ENCODE data around the gene BAHCC1. TPM values are rescaled to one million over a fixed set of nuclear protein-coding genes. Genes with fewer than 3 reads are reported as not detected.

Gene BAHCC1
- total and polyA plus RNA-seq, 2 of the 8 experiments (the other 6 are each of a cell fraction or from before 2014, with no cell fraction given) = 0.26 to 0.58 TPM

GRCh38 chr17:81349397-81350319 lies 45.6 kb upstream of the BAHCC1 start:
- no peak overlapping the region for H2BK120ac ChIP-seq (replicated peaks; ENCODE audit: low read depth, low read length)
- no peak overlapping the region for H3K4me3 ChIP-seq (ENCODE audit: extremely low read depth in 1 of 4, insufficient read depth in 2 of 4, low read depth in 3 of 4, low read length in 4 of 4)
- no peak overlapping the region for H3K56ac ChIP-seq (replicated peaks; ENCODE audit: insufficient read length, low read depth, low read length)
- ChIA-PET POLR2A (ENCODE audit: partially characterized antibody) (interaction anchor here (0.6 kb wide), 1 partner anchor 159 kb away, joined by 3 read pairs; no protein-coding TSS in a partner anchor), CTCF (ENCODE audit: partially characterized antibody) (interaction anchor here (1.3 kb wide), 1 partner anchor 169 kb away, joined by 3 read pairs; no protein-coding TSS in a partner anchor)
- H3K36me3 ChIP-seq (ENCODE audit: control insufficient read depth in 2 of 4, insufficient read depth in 4 of 4, low read length in 3 of 4) = no peaks in the 10 kb centered on the region
- peaks cover 0 to 7% (median 3%) of the 10 kb centered on the region in 4 experiments; a peak in 3 of 7 replicates for H3K4me1 ChIP-seq (replicated peaks in 1 of 4; ENCODE audit: control insufficient read depth in 3 of 4, insufficient read depth in 4 of 4, low read length in 3 of 4)
- H4K5ac ChIP-seq (ENCODE audit: insufficient read length, low read depth, low read length) = no peak overlapping the region
- H4K91ac ChIP-seq (replicated peaks; ENCODE audit: insufficient read length, low read length) = no peak overlapping the region
- H2BK15ac ChIP-seq (ENCODE audit: low read length) = 0 out of 2 replicates have a peak overlapping the region, but pooled peaks have one; percentile 10
- H4K8ac ChIP-seq (ENCODE audit: extremely low read depth, insufficient read depth, low read length) = no peak overlapping the region
- 0 out of 2 replicates have a peak overlapping the region, but pooled peaks have one; percentile 5 for H2BK5ac ChIP-seq (ENCODE audit: low read depth, low read length)
- no peak overlapping the region for H3K18ac ChIP-seq (ENCODE audit: extremely low read depth, low read length)
- no peak overlapping the region for H2AK5ac ChIP-seq (ENCODE audit: low read depth, low read length)
- H3K79me2 ChIP-seq (ENCODE audit: control insufficient read depth in 1 of 2, insufficient read depth in 2 of 2, low read length in 2 of 2) = no peaks in the 10 kb centered on the region
- no peak overlapping the region for H3K14ac ChIP-seq (ENCODE audit: insufficient read length)
- 87% methylated on average over 27 of the region's 28 CpGs; no CpG with 5 or more reads in 1 of the 2 experiments for WGBS, 2 experiments (ENCODE audit: extremely low coverage in 1 of 2, insufficient coverage in 1 of 2, insufficient read length in 1 of 2, insufficient replicate concordance in 2 of 2, low coverage in 1 of 2, low lambda C conversion rate in 2 of 2, missing lambda C conversion rate in 1 of 2)
- DNase-seq (ENCODE audit: low read depth in 1 of 2, low spot score in 2 of 2) (no peak), FAIRE-seq (no peak)
- H3K27ac ChIP-seq (ENCODE audit: low read depth, low read length) = no peak overlapping the region
- no peaks in the 10 kb centered on the region for H3K79me1 ChIP-seq (ENCODE audit: low read depth, low read length)
- peaks cover 0 to 1% of the 10 kb centered on the region in 2 experiments for H4K20me1 ChIP-seq (replicated peaks in 1 of 2; ENCODE audit: control insufficient read depth in 1 of 2, insufficient read depth in 2 of 2, low read length in 2 of 2)
- H3K9ac ChIP-seq (replicated peaks in 1 of 4; ENCODE audit: extremely low read depth in 1 of 4, low read depth in 3 of 4, low read length in 3 of 4) = no peak overlapping the region
- H3K23ac ChIP-seq (ENCODE audit: insufficient read length) = no peak overlapping the region
- peak overlapping the region; percentile 55; the same call in 1 of the 2 replicates for H2BK12ac ChIP-seq (ENCODE audit: low read depth, low read length)
- no peak overlapping the region for H3K4ac ChIP-seq (replicated peaks; ENCODE audit: insufficient read length, low read depth, low read length)
- H2AFZ ChIP-seq (ENCODE audit: low read length) = no peak overlapping the region
- H3K23me2 ChIP-seq (ENCODE audit: low read depth, low read length) = peaks cover 9% of the 10 kb centered on the region; the same call in 1 of the 2 replicates
- no peaks in the 10 kb centered on the region; a peak in 1 of 4 replicates for H3K9me3 ChIP-seq (ENCODE audit: insufficient read depth in 2 of 2, low read depth in 1 of 2, low read length in 1 of 2)
- H3K27me3 ChIP-seq (replicated peaks in 1 of 4; ENCODE audit: control insufficient read depth in 3 of 4, extremely low read depth in 1 of 4, insufficient read depth in 3 of 4, low read length in 3 of 4) = peaks cover 16 to 41% (median 34%) of the 10 kb centered on the region in 4 experiments
- no peak overlapping the region for H3K4me2 ChIP-seq (ENCODE audit: insufficient read depth in 1 of 2, low read depth in 2 of 2, low read length in 2 of 2)
- no peak overlapping the region for H2BK20ac ChIP-seq (ENCODE audit: low read length)
- TF ChIP-seq SP2 (IDR thresholded peaks at IDR 0.05; ENCODE audit: low read length) (no peak), JUN (IDR thresholded peaks at IDR 0.05; ENCODE audit: low read depth, low read length) (no peak), TEAD4 (IDR thresholded peaks at IDR 0.05; ENCODE audit: low read depth, low read length) (no peak), CHD2 (IDR thresholded peaks at IDR 0.05; ENCODE audit: low read length) (no peak), TBP (IDR thresholded peaks at IDR 0.05; ENCODE audit: low read depth, low read length) (no peak), RAD21 (IDR thresholded peaks at IDR 0.05 in 1 of 2, conservative IDR thresholded peaks at IDR 0.05 in 1 of 2; ENCODE audit: low read depth in 2 of 2, low read length in 2 of 2) (no peak), SIX5 (IDR thresholded peaks at IDR 0.05; ENCODE audit: low read depth, low read length) (no peak), RBBP5 (IDR thresholded peaks at IDR 0.05; ENCODE audit: borderline replicate concordance, low read depth, low read length) (no peak), YY1 (IDR thresholded peaks at IDR 0.05; ENCODE audit: low read depth, low read length) (no peak), TAF7 (optimal IDR thresholded peaks at IDR 0.05; ENCODE audit: borderline replicate concordance, low read depth, low read length) (no peak), POU5F1 (IDR thresholded peaks at IDR 0.05; ENCODE audit: low read depth, low read length) (no peak), ASH2L (IDR thresholded peaks at IDR 0.05; ENCODE audit: low read length) (no peak)

Measured in H1 (cell line).